ENCODE data around the gene NAPB.

Gene NAPB

GRCh38 chr20:23403751-23404150 lies 17.5 kb downstream of the NAPB start:
- DNase-seq, result no peak

DNA sequence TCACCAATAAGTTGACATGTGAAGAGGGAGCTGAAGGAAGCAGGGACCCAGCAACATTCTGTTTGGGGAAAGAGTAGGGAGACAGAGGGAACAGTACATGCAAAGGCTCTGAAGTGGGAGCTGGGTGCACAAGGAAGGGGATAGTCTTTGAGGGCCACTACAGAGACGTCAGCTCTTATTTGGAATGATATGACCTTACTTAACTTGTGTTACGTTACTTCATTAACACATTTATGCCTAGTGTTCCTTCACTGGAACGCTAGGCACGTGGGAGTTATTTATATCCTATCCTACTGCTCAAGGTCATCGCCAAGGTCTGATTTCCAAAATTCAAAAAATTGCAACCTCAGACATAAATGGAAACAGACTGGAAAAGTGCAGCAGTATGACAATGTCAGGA lies 20.2 kb downstream of the NAPB start:
- DNase-seq, result no peak

DNA sequence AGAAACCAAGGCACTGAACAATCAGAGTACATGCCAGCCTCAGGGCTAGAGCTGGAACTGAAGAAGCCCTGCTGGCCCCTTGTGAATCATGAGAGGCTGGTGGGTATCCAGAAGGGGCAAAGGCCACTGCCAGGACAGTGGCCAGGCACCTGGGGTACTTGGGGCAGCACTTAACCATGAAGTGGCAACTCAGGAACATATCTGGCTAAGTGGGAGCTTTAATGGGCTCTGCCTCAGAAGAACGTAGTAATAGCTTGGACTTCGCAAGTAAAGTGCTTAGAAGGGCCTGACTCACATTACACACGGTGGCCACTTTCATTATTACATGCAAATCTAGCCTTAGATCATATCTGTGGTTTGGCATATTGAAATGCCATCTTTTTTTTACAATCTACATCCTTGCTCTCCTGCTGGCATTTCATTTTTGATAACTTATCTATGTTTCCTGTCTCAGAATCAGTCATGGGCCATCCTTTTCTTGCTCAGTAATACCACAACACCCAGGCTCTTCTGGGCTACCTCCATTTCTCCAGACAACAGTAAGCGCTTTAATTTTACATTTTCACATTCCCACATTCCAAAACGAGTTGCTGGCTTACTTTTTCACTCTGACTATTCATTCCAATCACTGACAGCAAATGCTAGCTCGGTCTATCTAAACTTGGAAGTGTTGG lies 21.6 kb downstream of the NAPB start:
- DNase-seq, result peak; percentile 29

DNA sequence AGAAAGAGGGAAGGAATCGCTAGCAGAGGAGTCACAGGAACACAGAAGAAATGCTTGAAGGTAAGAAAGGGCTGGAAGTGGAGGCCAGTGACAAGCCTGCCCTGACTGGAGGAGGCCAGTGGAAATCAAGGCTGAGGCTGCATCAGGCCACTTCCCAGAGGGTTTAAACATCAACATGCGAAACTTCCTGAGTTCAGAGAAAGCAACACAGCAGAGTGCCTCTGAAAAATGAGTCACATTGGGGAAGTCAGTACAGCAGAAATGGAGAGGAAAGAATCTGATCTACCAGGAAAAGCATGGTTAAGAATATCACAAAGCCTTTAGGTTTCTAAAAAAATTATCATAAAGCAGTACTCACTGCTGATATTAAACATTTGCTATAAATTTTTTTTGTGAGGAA lies 23.3 kb downstream of the NAPB start:
- DNase-seq, result no peak

DNA sequence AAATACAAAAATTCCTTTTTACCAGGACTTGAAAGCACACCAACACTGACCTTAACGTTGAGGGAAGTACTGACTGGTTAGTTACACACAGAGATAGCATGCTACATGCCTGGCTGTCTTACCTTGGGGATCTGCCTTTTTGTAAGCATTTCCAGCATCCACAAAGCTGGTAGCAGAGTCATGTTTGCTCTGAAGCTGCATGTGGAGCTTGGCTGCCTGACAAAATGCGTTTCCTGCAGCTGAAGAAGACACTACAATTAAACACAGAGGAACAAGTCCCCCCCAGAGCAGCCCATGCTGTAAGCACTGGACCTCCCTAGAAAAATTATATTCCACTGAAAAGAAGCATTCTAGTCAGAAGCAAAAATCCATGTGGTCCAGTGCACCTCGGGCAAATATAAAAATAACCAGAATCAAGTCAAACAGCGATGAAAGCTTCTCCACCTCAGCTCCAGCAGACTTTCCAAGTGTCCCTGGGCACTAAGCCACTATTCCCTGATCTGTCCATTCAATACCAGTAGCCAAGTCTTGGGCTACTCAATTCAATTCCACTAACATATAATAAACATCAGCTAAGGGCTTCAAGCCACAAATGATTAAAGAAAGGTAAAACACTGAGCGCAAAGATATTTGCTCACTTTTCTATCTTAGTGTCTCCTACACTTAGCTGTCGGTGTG lies 24.2 kb downstream of the NAPB start:
- DNase-seq, result no peak

GRCh38 chr20:23393996-23394775 lies 27.1 kb downstream of the NAPB start:
- no peak for DNase-seq

DNA sequence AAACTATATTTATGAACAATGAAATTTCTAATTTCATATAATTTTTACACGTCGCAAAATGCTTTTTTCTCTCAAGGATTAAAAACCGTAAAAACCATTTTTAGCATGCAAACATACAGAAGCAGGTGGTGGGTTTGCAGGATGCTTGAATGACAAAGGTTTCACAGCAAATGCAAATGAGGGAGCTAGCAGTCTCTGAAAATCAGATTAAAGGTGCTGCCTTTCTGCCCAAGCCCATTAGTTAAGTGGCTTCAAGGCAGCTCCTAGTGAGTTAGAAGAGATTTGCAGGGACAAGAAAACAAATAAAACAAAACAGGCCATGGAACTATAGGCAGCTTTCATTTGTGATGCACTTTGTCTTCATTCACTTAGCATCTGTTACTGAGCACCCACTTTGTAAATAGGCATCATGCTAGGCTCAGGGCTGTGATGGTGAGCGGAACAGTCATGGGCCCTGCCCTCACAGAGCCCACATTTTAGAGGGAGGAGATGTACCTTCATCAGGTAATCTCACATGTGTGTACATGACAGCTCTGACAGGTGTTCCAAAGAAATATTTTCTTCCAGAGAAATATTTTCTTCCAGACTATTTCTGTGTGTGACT lies 29.5 kb downstream of the NAPB start:
- no peak for DNase-seq

DNA sequence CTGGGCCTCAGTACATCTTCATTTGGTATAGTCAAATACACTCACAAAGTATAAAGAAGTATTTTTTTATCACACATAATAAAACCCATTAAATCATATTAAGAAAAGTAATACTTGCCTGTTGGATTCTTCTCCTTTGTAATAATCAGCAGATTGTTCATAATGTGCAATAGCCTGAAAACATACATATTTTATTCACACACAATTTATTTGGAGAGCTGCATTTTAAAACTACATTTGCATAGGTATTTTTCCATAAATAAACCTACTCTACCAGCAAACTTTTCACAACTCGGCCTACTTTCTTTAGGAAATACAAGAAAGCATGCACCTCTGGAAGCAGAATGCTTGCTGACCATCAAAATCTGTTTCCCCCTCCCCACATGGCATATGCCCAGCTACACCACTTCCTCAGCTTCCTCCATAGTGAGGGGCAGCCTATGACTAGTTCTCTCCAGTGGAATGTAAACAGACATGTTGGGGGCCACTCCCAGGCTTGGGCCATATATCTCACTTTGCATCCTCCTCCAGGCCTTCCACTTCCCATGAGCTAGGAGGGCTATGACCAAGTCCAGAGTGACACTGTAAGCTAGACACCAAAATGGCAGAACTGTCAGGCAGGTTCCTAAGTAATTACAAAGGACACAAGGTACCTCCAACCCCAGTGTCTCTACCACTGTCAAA lies 31.1 kb downstream of the NAPB start:
- DNase-seq, result no peak

DNA sequence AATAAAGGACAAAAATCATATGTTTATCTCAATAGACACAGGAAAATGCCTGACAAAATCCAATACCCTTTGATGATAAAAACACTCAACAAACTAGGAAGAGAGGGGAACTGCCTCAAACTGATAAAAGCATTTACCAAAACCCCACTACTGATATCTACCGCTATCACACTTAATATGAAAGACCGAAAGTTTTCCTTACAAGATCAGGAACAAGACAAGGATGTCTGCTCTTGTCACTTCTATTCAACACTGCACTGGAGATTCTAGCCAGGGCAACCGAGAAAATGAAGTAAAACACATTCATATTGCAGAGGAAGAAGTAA lies 34.2 kb downstream of the NAPB start:
- DNase-seq, result no peak

- DNase-seq, result no peak
Observed at GRCh38 chr20:23386304-23387117, 34.8 kb downstream of the NAPB start.

GRCh38 chr20:23381876-23382275 lies 39.4 kb downstream of the NAPB start:
- DNase-seq, result no peak

DNA sequence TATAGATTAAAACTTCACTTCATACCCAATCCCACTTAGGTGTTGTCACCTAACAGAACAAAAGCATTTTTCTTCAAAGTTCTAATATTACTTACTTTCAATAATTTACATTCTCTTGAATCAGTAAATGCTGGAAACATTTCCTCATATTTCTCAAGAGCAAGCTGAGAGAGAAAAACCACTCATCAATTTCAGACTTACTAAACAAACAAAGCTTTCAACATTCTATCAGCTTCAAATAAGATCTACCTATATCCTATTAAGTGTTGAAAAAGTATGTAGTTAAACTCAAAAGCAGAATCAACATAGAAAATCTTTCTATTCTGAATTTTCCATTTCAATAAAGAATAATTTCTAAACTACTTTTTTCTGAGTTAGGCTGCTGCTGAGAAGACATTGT lies 41.5 kb downstream of the NAPB start:
- no peak for DNase-seq

- no peak for DNase-seq
Observed at GRCh38 chr20:23375827-23376226, 45.5 kb downstream of the NAPB start.

- no peak for DNase-seq
Observed at GRCh38 chr20:23374441-23374840, 46.8 kb downstream of the NAPB start.

DNA sequence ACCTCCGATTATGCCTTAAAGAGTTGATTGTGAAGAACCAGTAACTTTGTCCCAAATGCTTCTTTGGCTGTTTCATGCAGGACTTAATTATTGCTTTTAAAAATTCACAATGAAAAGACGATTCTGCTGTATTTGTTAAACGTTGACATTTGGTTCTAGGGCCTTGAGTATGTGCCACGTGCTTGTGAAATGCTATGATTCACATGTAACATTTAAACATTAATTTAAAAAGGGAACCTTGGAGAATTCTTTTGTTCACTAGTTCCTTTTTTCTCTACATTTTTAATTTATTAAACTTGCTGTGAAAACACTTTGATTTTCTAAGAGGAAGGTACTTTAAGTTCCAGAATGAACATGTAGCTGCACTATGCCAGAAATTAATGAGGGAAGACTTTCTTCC lies 49.8 kb downstream of the NAPB start:
- DNase-seq, result no peak

DNA sequence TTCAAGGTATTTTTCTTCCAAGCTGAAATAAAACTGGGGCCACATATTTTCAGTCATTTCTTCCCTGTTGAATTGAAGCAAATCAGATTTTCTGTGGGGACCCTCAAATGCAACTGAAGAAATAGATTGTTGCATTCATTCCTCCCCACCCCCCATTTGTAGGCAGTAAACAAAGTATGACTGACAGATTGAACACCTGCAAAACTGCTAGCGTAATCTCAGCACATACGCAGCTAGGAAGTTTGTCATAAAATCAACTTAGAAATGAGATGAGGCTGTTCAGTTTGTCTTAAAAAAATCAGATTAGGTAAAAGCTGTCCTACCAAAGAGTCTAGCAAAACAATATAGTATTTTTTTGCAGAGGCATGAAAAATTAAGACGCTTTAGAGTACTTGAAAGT lies 50.4 kb downstream of the NAPB start:
- DNase-seq, result no peak

DNA sequence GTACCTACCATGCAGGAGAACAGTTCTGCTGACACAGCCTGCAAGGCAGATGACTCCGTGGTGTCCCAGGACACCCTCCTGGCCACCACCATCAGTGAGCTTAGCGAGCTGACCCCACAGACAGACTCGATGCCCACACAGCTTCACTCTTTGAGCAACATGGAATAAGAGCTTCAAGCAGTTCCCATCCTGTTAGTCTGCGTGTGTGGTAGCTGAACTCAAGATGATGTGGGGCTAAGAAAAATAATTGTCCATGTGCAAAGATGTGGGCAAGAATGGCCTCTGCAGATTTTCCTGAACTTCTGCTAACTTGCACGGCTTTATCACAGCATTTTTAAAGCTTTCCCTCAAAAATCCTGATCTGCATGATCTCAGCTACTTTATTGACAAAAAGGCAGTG lies 51.0 kb downstream of the NAPB start:
- no peak for DNase-seq

DNA sequence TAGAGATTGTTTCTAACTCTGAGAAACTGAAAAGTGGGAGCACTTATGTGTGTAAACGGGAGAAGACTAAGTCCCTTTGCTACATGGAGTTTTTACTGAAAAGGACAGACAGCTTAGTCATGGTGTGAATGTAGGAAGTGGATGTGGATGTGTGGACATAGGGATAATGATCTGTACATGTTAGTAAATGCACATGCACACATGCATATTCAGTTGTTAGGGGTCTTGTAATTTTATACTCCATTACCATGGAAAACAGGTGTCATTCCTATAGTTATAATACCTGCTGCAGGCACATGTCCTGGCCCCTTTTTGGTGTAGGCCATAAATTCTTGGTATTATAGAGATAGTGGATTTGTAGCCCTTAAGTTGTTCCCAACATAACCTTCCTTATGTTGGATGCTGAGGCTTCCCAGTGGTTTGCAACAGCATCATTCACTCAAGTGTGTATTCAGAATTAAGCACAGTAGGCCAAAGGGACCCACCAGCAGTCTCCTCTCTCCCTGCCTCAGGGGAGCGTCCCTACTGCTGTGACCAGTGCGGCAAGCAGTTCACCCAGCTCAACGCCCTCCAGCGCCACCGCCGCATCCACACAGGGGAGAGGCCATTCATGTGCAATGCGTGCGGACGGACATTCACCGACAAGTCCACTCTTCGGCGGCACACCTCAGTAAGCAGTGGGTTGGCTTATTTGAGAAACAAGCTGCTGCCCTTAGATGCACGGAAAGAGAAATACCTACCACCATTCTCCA lies 52.0 kb downstream of the NAPB start:
- DNase-seq, result no peak

GRCh38 chr20:23368316-23369071 lies 52.8 kb downstream of the NAPB start:
- DNase-seq, result no peak

DNA sequence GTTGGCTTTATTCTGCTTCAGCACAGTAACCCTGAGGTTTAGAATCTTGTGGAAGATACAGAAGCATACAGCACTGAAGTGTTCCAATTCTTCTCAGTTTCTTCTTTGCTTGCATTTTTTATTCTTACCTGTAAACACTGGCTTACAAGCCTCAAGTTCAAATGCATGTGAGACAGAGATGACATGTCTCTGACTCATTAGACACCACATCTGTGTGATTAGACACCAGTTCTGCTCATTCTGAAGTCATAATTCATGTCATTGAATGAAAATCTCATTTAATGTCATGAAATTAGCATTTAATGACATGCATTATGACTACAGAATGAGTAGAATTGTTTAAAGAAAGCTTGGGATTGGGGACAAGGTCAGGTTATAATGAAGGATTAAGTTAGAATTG lies 53.5 kb downstream of the NAPB start:
- DNase-seq, result no peak

DNA sequence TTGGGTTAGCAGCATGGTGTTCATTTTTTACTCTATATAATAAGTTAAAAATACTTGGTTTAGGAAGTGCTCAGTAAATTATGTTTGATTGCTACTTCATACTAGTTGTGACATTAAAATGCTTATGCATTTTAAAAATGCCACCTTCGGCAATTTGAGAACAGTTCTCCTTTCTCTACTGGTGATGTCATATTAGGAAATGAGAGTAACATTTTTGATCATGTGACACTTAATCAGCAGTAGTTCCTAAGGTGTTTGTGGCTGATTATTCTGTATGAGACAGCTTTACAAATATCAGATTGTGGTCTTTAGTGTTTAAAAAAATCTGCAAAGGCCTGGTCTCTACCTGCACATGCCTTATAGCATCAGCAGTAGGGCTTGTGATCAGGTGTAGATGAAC lies 54.9 kb downstream of the NAPB start:
- no peak for DNase-seq

Measured in DMS79 (cell line).